Karpas-422 (cell line): ENCODE data around the gene SEMA4C. TPM values are rescaled to one million over a fixed set of nuclear protein-coding genes. Genes with fewer than 3 reads are reported as not detected.

Experiments
- DNase-seq: peaks from one replicate; pipeline ENCODE4 v3.0.0-alpha.2; 2015
- H2AFZ ChIP-seq: fragments of 200-600 bp; sonication (generic); 2 replicates; pipeline ENCODE4 v1.6.1; 2014; ENCODE audit warnings: antibody characterized with exemption, low read length, mixed read lengths
- H3K27ac ChIP-seq: fragments of 200-600 bp; sonication (generic); 2 replicates; pipeline ENCODE4 v1.5.1; 2014; ENCODE audit warnings: mild to moderate bottlenecking, low read length, moderate library complexity
- H3K27me3 ChIP-seq: fragments of 200-600 bp; sonication (generic); 2 replicates; pipeline ENCODE4 v1.6.1; 2014; ENCODE audit warnings: low read length, mixed read lengths
- H3K36me3 ChIP-seq: fragments of 200-600 bp; sonication (generic); 2 replicates; pipeline ENCODE4 v1.6.1; 2014; ENCODE audit warnings: low read length, mixed read lengths; ENCODE audit not compliant: insufficient read depth
- H3K4me1 ChIP-seq: fragments of 200-600 bp; sonication (generic); 2 replicates; pipeline ENCODE4 v1.6.1; 2014; ENCODE audit warnings: mild to moderate bottlenecking, low read length, mixed read lengths
- H3K4me2 ChIP-seq: fragments of 200-600 bp; sonication (generic); 2 replicates; pipeline ENCODE4 v1.6.1; 2014; ENCODE audit warnings: low read length, low read depth, mild to moderate bottlenecking; ENCODE audit not compliant: poor library complexity, severe bottlenecking
- H3K4me3 ChIP-seq: fragments of 200-600 bp; sonication (generic); 2 replicates; pipeline ENCODE4 v1.5.1; 2014; ENCODE audit warnings: mild to moderate bottlenecking, antibody characterized with exemption, low read length, mixed read lengths
- H3K79me2 ChIP-seq: fragments of 200-600 bp; sonication (generic); 2 replicates; pipeline ENCODE4 v1.6.1; 2014; ENCODE audit warnings: mild to moderate bottlenecking, low read length, mixed read lengths
- H3K9ac ChIP-seq: fragments of 200-600 bp; sonication (generic); 2 replicates; pipeline ENCODE4 v1.6.0; 2014; ENCODE audit warnings: low read length
- H3K9me2 ChIP-seq: fragments of 200-600 bp; sonication (generic), shearing (Covaris generic); replicated peaks from 2 replicates; pipeline ENCODE4 v1.6.0; 2014; ENCODE audit warnings: mild to moderate bottlenecking, low read length, moderate library complexity; ENCODE audit not compliant: insufficient read depth
- H3K9me3 ChIP-seq: fragments of 300-700, 200-600 bp; sonication (generic); 2 replicates; pipeline ENCODE4 v1.6.1; 2014; ENCODE audit warnings: low read length, mixed read lengths
- H4K20me1 ChIP-seq: fragments of 200-600 bp; sonication (generic); 2 replicates; pipeline ENCODE4 v1.6.1; 2014; ENCODE audit warnings: mild to moderate bottlenecking, antibody characterized with exemption, low read length, low read depth; ENCODE audit not compliant: insufficient read depth
- total RNA-seq: library from RNA; depleted of rRNA; stranded (reverse); fragments of >200 nt; shearing (Covaris generic); gene quantifications from 2 replicates; pipeline ENCODE4 v1.2.3, GENCODE V29; 2014; ENCODE audit warnings: low replicate concordance

The SEMA4C gene
- total RNA-seq, 1 experiment from 2014 or later = 2.5 TPM

DNA sequence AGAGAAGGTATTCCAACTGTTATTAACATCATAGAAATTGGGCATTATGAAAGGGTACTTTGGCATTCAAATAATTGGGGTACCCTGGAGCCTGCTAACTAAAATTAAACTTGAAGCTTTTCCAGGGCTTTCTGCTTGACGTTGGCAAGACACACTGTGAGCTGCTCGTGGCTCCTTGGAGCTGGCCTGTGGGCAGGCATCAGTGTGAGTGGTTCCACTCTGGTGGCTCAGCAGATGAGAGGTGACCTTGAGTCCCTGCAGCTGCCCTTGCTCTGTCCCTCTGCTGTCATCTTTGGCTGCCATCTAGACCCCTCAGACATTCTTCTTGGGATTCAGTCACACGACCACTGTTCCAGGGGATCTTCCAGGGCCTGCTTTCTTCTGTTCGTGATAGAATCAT is 47.1 kb downstream of the SEMA4C start:
- H3K4me2 ChIP-seq = no peak overlapping the region
- H3K4me3 ChIP-seq = no peak overlapping the region
- peaks cover 30% of the 10 kb centered on the region for H3K4me1 ChIP-seq
- no peaks in the 10 kb centered on the region for H3K27me3 ChIP-seq
- H3K36me3 ChIP-seq = peaks cover 4% of the 10 kb centered on the region; the same call in 1 of the 2 replicates
- H3K9me2 ChIP-seq = no peaks in the 10 kb centered on the region
- no peak overlapping the region for H3K27ac ChIP-seq
- no peak for DNase-seq
- H4K20me1 ChIP-seq = peaks cover 7% of the 10 kb centered on the region; the same call in 1 of the 2 replicates
- no peak overlapping the region for H3K9ac ChIP-seq
- H2AFZ ChIP-seq = no peak overlapping the region
- H3K9me3 ChIP-seq = no peaks in the 10 kb centered on the region
- peaks cover 69% of the 10 kb centered on the region for H3K79me2 ChIP-seq

DNA sequence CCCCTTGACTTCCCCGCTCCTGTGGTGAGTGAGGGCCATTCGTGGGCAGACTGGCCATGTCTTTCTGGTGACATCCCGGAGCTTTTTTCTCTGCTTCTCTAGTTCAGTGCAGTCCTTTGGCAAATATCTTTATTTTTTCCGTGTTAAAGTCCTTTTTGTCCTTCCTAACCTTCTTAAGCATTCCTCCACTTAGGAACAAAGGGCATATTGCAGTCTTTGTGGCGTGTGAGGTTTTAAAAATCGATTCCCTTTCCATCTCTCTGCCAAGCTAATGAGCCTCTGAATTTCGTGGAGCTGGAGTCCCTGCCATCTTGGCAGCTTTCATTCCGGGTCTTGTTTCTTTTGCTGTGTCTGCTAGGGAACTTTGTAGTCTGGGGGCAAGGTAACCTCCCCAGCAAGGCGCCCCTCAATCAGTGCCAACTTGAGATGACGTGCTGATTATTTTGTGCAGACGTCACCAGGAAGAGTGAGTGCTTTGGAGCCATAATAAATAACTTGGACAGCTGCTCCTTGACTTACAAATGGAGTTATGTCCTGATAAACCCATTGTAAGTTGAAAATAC is 48.7 kb downstream of the SEMA4C start:
- Histone ChIP-seq H2AFZ (no peak overlapping the region), H3K27me3 (no peaks in the 10 kb centered on the region), H3K27ac (no peak overlapping the region), H3K79me2 (peaks cover 73% of the 10 kb centered on the region), H3K9me3 (no peaks in the 10 kb centered on the region), H3K4me3 (no peak overlapping the region), H3K36me3 (0 out of 2 replicates have a peak, but pooled peaks cover 4% of the 10 kb centered on the region), H3K9ac (no peak overlapping the region), H3K4me2 (no peak overlapping the region), H3K4me1 (peaks cover 38% of the 10 kb centered on the region), H3K9me2 (no peaks in the 10 kb centered on the region), H4K20me1 (peaks cover 13% of the 10 kb centered on the region)
- DNase-seq = no peak

GRCh38 chr2:96819876-96820511 is 49.9 kb downstream of the SEMA4C start:
- Histone ChIP-seq H3K4me2 (peak overlapping the region; percentile 27), H3K27me3 (no peaks in the 10 kb centered on the region), H3K36me3 (0 out of 2 replicates have a peak, but pooled peaks cover 4% of the 10 kb centered on the region), H3K27ac (no peak overlapping the region), H3K79me2 (peaks cover 73% of the 10 kb centered on the region), H4K20me1 (peaks cover 13% of the 10 kb centered on the region), H3K4me3 (no peak overlapping the region), H3K9ac (no peak overlapping the region), H3K9me2 (no peaks in the 10 kb centered on the region), H2AFZ (no peak overlapping the region), H3K4me1 (peaks cover 42% of the 10 kb centered on the region), H3K9me3 (no peaks in the 10 kb centered on the region)
- no peak for DNase-seq

DNA sequence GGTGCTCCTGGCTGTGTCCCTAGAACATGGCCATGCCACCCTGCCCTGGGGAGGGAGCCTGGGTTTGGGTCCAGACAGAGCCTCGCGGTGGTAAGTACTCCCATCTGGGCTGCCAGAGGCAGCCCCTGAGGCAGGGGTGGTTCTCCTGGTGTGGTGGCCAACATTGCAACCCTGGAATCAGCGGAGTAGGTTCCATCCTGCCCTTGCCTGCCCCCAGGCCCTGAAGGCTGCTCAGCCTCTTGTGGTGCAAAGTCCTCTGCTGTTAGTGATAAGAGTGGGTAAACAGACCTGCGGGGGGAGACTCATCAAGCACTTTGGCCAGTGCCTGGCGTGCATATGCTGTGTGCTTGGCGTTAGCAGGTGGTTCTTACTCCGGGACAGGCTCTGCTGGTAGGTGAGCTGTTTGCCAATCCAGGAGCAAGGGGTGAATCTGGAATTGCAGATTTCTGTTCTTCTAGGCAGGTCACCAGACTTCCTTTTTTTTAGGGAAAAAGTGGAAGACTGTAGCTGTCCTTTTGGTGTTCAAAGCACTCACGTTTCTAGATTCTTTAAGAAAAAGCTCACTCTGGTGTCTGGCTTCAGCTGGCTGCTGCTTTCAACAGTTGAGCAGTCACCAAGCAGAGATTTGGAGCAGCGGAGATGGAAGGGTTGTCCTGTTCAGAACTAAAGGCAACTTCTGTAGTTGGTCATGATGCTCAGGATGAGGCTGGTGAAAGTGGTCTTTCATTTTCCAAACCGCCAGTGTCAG is 50.6 kb downstream of the SEMA4C start:
- Histone ChIP-seq H2AFZ (no peak overlapping the region), H3K79me2 (peaks cover 68% of the 10 kb centered on the region), H3K4me2 (peak overlapping the region; percentile 27), H3K4me3 (no peak overlapping the region; the same call in 1 of the 2 replicates), H3K4me1 (peaks cover 44% of the 10 kb centered on the region), H3K27me3 (no peaks in the 10 kb centered on the region), H3K9ac (peak overlapping the region; percentile 36; the same call in 1 of the 2 replicates), H3K27ac (no peak overlapping the region), H4K20me1 (peaks cover 13% of the 10 kb centered on the region), H3K36me3 (0 out of 2 replicates have a peak, but pooled peaks cover 4% of the 10 kb centered on the region), H3K9me3 (no peaks in the 10 kb centered on the region), H3K9me2 (no peaks in the 10 kb centered on the region)
- no peak for DNase-seq

DNA sequence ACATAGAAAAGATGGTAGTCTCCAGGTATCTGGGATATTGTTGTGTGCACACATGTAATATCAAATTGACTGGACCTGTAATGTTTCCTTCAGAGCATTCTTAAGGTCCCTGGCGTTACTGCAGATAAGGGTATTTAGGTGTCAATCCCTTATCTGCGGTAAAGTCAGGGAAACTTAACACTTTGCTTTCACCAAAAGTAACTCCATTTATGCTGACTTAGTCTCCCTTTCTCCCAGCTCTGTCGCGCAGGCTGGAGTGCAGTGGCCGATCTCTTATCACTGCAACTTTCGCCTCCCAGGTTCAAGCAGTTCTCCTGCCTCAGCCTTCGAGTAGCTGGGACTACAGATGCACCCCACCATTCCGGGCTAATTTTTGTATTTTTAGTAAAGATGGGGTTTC is 52.0 kb downstream of the SEMA4C start:
- Histone ChIP-seq H3K4me1 (peaks cover 44% of the 10 kb centered on the region), H3K79me2 (peaks cover 57% of the 10 kb centered on the region), H3K9me3 (no peaks in the 10 kb centered on the region), H3K27ac (no peak overlapping the region), H3K4me2 (peak overlapping the region; percentile 84), H3K9me2 (no peaks in the 10 kb centered on the region), H3K27me3 (no peaks in the 10 kb centered on the region), H3K9ac (peak overlapping the region; percentile 86), H2AFZ (no peak overlapping the region), H3K36me3 (0 out of 2 replicates have a peak, but pooled peaks cover 4% of the 10 kb centered on the region), H4K20me1 (peaks cover 13% of the 10 kb centered on the region; the same call in 1 of the 2 replicates), H3K4me3 (peak overlapping the region; percentile 73)
- no peak for DNase-seq

GRCh38 chr2:96816836-96817702 is 52.8 kb downstream of the SEMA4C start:
- Histone ChIP-seq H3K9ac (peak overlapping the region; percentile 86), H3K9me2 (no peaks in the 10 kb centered on the region), H2AFZ (no peak overlapping the region), H3K4me3 (peak overlapping the region; percentile 73), H3K36me3 (0 out of 2 replicates have a peak, but pooled peaks cover 4% of the 10 kb centered on the region), H3K79me2 (peaks cover 49% of the 10 kb centered on the region), H3K27ac (no peak overlapping the region), H3K4me1 (peaks cover 46% of the 10 kb centered on the region), H3K4me2 (peak overlapping the region; percentile 84), H3K9me3 (no peaks in the 10 kb centered on the region), H3K27me3 (no peaks in the 10 kb centered on the region), H4K20me1 (peaks cover 13% of the 10 kb centered on the region; the same call in 1 of the 2 replicates)
- DNase-seq = no peak

DNA sequence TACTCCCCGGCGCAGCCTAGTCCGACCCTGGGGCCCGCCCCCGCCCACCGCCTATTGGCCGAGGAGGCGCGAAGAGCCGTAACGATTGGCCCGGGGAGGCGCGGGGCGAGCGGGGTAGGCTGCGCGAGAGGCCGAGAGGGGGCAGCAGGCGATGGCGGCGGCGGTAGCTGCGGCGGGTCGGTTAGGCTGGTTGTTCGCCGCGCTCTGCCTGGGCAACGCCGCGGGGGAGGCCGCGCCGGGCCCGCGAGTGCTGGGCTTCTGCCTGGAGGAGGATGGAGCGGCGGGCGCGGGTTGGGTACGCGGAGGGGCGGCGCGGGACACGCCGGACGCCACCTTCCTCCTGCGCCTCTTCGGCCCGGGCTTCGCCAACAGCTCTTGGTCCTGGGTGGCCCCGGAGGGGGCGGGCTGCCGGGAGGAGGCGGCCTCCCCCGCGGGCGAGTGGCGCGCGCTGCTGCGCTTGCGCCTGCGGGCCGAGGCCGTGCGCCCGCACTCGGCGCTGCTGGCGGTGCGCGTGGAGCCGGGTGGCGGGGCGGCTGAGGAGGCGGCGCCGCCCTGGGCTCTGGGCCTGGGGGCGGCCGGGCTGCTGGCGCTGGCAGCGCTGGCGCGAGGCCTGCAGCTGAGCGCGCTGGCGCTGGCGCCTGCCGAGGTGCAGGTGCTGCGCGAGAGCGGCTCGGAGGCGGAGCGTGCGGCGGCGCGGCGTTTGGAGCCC is 53.6 kb downstream of the SEMA4C start, which contains the start of gene CNNM3:
CNNM3 (plus strand) TSS at position 142 of the 709 bp plus-strand sequence; CDS start at position 152, 10 bp downstream.
- peaks cover 54% of the 10 kb centered on the region for H3K4me1 ChIP-seq

More for the DNA sequence above, 53.6 kb downstream of the SEMA4C start, which contains the start of gene CNNM3:
- peaks cover 13% of the 10 kb centered on the region; the same call in 1 of the 2 replicates for H4K20me1 ChIP-seq
- DNase-seq = peak; percentile 98
- H3K36me3 ChIP-seq = 0 out of 2 replicates have a peak, but pooled peaks cover 4% of the 10 kb centered on the region
- peak within 1 kb of the TSS; percentile 86 for H3K4me2 ChIP-seq
- peak within 1 kb of the TSS; percentile 86 for H3K9ac ChIP-seq
- no peaks in the 10 kb centered on the region for H3K9me2 ChIP-seq
- peaks cover 44% of the 10 kb centered on the region for H3K79me2 ChIP-seq
- no peaks in the 10 kb centered on the region for H3K27me3 ChIP-seq
- H3K4me3 ChIP-seq = peak within 1 kb of the TSS; percentile 73
- H3K27ac ChIP-seq = peak within 1 kb of the TSS; percentile 46
- peak within 1 kb of the TSS; percentile 94 for H2AFZ ChIP-seq
- no peaks in the 10 kb centered on the region for H3K9me3 ChIP-seq
